HG03378 (cell line): ENCODE measurements around the gene TCP11.

ENCODE experiments used
- ATAC-seq: cut with Tn5 transposase; IDR thresholded peaks from one replicate; pipeline ENCODE4 v1.9.1; 2021; ENCODE audit warnings: mild to moderate bottlenecking, moderate library complexity; ENCODE audit not compliant: unreplicated experiment

TCP11 gene

DNA sequence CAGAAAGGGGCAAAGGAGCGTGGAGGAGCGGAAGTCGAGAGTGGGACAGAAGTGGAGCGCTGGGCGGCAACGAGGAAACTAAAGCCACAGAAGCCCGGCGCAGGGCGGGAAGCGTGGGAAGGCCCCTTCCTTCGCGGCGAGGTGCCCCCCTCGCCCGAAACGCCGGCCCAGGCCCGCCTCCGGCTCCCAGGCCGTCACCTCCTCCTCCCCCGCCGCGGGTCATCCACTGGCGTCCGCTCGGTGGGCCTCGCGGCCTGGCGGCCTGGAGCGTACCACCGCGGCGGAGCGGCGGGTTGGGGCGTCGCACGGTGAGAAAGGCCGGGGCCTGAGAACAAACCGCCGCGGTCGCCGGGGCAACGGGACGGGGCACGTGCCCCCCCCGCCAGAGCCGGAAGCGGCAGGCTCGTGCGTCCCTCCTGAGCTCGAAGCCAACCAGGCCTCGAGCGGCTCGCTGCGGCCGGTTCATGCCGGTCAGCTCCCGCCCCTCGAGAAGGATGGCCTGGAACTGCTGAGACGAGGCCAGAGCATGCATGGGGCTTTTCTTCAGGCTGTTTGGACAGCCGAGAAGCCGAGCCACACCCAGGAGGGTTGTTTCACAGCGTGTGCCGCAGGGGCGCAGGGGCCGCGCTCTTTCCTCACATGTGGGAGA lies at the start of gene TCP11:
Gene TCP11 (minus strand): TSS at position 333 of the 649 bp plus-strand sequence. CDS start 469 bp downstream, outside the sequence.
- ATAC-seq: no peak

DNA sequence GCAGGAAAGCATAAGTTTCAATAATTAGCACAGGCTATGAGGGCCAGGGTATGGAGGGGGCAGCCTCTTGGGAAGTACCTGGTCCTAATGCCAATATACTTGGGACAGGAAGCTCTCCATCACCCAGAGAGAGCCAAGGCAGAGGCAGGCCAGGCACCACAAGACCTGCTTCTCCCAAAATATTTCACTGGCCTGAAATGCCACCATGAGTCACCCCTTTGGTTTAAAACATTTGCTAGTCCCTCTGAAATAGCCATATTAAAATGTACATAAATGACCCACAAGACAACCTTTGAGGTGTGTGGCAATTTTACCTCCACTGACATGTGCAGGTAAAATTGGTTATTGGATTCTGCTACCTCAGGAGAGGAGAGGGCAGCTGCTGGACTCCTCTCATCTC lies 49.2 kb upstream of the TCP11 start:
- no peak for ATAC-seq

DNA sequence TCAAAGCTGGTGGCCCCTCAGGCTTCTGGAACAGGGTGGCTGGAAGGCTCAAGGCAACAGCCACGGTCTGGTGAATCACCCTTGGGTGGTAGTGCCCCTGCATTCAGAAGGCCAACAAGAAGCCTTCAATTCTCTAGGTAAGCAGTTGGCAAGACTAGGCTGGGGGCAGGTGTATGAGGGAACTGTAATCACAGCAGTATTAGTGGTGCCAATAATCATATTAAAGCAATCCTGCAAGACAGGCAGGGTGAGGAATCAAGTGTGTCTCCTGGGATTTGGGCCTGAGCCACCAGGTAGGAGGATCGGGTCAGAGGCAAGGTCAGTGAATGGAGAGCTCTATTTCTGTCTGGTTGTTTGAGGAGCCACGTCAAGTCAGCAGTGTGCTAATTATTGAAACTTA lies 47.7 kb upstream of the TCP11 start:
- no peak for ATAC-seq

DNA sequence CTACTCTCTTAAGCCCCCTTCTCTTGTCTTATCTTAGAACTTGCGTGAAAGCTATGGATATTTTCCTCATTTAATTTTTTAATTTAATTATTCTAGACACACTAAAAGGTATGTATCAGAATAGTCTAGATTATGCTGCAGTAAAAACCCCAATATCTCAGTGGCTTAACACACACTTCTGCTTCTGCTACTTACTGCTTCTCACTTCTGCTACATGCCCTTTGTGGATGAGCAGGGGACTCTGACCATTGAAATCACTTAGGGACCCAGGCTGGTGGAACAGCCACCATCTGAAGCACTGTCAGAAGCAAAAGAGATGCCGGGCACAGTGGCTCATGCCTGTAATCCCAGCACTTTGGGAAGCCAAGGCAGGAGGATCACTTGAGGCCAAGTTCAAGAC lies 45.4 kb upstream of the TCP11 start:
- no peak for ATAC-seq

DNA sequence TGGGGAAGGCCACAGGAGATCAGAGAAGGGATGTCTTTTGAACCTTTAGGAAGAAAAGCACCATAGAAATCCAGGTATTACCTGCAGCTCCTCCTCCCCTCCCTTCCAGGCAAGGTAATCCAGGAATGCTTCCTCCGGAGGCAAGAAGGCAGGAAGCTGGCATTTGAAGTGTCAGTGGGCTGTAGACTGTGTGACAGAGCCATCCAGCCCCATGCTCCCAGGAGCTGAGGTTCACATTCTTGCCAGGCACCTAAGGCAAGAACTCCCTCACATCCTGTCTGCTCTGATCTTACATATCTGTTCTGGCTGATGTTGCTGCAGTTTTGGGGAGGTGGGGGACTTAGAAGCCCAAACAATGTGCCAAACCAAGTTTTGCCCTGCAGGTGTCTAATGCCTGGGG lies 44.8 kb upstream of the TCP11 start:
- ATAC-seq: no peak

DNA sequence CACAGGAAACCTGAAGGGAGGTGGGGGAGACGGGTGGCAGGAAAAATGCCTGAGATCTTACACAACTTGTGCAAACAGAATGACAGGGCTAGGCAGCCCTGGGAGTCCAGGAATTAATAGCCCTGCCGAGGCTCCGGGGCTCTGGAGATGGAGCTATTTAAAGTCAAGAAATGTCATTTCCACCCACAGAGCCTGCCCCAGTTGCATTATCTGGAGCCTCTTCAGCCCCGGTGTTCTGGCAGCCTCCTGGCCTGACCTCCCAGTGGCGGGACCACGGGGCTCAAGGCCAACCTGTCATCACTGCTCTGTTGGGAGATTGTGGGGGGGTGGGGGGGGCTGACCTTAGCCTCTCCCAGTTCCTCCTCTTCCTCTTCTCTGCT lies 44.2 kb upstream of the TCP11 start:
- no peak for ATAC-seq

DNA sequence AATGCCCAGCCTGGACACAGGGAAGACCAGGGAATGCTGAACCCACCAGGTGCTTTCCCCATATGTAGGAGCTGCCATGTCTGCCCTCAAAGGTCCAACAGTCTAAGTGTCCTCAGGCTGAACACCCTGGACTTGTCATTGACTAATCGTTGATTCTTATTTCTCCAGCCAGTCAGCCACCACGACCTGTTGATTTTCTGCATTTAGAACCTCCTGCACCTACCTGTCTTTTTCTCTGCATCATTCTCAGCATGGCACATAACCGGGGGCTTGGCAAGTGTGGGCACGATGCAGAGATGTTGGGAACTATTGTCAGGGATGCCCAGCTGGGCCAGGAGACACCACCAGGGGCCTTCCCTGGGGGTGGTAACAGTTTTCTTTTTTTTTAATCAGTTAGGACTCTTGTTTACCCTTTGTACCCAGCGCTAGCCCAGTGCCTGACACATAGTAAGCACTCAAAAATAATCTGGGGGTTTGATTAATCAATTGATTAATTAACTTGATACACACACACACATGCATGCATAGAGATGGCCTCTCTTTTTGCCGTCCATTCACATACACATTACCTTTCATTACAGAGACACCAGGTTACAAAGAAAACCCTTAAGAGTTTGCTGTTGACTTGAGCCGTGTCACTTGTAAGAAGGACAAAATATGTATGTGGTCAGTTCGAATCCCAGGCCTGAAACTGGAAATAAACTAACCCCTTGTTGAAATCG lies 43.6 kb upstream of the TCP11 start:
- ATAC-seq: no peak

DNA sequence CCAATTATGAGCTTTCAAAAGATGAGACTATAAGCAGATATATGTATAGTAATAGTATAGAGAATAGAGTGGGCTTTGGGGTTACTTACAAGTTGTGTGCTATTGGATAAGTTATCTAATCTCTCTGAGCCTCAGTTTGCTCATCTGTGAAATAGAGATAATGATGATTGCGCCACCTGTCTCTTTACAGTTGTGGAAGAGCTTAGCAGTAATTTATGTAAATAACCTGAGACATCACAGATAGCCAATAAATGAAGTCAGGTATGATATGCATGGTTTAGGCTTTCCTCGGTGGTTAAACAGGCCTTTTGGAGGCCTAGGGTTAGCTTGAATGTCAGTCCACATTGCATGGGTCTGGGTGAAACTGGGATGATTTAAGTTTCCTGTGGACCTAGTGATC lies 42.8 kb upstream of the TCP11 start:
- no peak for ATAC-seq

DNA sequence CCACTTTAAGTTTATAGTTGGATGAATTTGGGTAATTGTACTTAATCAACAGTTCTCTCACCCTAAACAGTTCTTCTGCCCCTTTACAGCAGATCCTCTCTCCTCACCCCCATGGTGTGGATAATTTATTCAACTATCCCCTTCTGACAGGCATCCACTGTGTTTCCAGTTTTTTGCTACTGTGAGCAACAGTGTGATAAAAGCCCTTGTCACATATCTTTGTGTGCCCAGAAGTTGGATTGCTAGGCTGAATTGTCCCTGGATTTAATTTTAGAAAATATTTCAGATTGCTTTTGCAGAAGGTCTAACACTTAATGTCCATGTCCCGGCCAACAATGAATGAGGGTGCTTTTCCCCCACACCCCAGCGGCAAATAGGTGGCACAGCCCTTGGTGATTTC lies 42.1 kb upstream of the TCP11 start:
- no peak for ATAC-seq

DNA sequence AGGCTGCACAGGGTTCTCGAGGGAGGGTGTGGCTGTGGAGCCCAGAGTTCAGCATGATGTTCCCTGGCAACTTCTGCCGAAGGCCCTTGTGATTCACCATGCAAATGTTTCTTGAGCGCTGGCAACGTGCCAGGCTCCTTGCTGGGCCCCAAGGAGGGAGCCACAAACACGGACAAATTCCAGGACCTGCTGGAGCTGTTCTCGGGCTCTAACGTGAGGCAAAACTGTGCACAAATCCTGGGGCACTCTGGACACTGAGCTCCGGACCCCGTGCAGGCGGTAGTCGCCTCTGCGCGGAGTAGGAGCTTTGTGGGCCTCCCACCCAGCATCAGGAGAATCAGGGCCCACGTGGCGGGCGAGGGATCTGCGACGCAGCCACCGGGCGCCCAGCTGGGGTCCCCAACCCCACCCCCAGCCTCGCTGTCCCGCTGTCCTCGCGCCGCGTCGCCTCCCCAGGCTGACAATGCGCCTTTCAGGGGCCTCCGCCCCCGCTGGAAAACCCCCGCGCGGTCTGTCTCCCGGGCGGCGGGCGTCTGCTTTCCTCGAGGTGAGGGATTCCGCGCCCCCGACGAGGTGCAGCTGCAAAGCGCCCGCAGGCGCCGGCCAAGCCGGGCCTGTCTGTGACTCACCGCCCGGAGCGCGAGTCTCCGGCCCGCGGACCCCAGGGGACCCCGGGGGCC lies 40.9 kb upstream of the TCP11 start:
- ATAC-seq: no peak

DNA sequence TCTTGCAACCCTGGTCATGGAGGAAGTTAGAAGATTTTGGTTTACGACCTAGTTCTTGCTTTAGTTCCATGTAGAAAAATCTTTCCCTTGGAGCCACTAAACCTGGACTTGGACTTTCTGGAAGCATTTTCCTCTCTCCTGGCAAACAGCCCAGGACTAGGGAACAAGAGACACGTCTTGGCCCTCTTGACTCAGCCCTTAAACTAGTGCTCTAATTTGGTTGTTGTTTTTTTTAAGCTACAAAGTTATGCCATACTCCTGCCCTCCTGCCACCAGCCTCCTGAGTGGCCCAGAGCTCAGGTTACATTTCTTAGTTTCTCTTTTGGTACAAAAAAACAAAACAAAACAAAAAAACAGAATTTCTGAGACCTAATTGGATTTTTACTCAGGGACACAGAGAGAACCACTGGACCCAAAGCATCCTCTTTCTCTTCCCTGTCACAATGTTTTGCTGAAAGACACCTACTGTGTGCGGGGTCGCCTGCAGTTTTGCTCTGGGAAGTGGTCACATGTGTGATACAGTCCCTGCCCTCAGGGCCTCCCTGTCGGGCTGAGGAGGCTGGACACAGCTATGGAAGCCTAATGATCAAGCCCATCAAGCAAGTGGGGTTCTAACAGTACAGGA lies 40.3 kb upstream of the TCP11 start:
- ATAC-seq: no peak

DNA sequence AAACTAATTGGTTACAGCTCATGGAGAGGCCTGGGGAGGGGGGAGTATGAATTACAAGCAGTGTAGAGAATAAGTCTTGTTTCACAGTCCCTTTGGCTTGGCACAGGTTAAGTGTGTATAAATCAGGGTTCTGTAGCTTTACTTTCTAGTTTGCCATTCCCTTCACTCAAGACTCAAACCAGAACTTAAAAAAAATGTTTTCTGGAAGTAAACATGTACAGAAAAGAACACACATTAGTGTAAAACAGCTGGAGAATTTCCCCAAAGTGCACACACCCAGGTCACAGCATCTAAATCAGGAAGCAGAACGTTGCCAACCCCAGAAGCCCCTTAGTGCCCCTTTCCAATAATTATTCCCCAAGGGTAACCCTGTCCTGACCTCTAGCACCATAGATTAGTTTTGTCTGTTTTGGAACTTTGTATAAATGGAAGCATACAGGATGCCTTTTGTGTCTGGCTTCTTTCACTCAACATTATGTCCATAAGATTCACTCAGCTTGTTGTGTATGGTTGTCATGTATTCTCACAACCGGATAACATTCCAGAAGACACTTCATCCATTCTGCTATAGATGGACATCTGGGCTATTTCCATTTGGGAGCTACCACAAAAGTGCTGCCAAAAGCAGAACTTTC lies 38.9 kb upstream of the TCP11 start:
- no peak for ATAC-seq

DNA sequence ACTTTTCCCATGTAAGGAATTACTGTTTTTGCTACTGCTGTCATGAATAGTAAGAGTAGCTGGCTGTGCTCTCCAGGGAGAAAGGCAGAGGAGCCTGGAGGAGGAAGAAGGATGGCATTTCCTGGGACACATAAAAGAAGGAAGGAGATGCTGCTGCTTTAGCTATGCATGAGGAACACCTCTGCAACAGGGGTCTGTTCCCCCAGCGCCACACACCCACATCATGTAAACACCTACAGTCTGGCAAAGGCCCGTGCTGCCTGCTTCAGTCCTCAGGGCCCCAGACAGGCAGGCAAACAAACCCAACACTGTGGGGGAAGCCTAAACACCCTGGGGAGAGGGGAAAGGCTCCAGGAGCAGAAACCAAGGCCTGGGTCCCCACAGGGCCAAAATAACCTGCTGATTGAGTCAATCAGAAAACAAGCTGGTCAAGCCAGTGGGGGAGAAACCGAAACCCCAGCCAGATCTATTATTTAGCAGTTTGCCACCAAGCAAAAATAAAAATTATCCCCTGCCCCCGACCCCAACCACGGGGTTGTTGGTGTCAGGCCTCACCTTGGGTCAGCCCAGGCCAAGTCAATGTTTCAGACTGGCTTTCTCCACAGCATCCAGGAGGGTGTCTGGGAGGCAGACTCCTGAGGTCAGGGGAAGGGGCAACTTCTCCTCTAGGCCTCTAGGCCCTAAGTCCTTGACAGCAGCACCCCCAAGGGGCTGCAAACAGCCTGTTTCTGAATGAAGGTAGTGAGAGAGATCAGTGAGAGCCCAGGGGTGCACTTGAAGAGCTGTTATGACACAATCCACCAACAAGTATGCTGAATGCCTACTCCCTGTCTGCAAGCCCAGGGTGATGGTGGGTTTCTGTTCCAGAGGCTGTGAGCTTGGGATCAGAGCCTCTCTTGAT lies 38.0 kb upstream of the TCP11 start:
- ATAC-seq: no peak

DNA sequence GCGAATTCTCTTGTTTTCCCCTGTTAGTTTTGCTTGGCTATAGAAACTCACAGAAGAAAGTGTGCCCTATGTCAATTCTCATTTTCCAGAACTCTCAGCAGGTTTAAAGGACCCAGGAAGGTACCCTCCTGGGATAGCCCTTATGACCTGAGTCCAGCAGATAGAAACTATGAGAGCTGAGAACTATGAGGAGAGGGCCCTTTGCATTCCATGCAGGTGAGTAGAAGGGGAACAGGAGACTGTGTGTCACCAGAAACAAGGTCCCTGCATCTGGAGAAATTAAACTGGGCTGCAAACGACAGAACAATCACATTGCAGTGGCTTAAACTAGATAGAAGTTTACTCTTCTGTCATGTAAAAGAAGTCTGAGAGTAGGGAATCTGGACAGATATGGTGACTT lies 36.9 kb upstream of the TCP11 start:
- no peak for ATAC-seq

DNA sequence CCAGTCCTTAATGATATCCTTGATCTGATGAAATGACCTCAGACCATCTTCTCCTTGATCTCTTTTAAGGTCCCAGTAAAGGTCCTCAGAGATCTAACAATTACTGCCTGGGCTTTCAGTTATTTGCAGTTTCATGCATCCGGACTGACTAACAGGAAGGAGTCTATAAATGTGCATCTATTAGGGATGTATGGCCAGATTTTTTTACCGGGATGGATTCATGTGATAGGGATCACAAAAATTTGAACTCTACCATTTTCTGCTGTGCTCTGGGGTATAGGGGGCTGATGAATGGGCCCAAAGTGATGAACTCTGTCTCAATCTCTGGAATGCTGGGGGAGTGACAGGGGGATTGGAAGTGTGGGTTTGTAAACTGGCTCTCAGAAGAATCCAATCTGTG lies 36.5 kb upstream of the TCP11 start:
- no peak for ATAC-seq

DNA sequence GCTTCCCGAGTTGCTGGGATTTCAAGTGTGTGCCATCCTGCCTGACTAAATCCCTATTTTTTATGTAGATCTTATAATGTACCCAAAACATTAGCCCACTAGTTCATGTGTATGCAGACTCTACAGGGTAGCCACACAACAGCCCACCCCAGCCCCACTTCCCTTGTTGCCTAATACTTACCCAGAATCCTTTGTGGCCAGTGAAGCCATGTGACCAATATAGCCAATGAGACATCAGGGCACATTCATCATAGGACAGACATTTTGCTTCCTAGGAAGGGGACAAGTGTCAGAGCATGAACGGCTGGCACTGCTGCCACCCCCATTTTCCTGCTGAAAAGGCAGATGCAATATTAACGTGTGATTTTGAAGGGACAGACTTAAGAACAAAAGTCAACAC lies 36.0 kb upstream of the TCP11 start:
- ATAC-seq: no peak

DNA sequence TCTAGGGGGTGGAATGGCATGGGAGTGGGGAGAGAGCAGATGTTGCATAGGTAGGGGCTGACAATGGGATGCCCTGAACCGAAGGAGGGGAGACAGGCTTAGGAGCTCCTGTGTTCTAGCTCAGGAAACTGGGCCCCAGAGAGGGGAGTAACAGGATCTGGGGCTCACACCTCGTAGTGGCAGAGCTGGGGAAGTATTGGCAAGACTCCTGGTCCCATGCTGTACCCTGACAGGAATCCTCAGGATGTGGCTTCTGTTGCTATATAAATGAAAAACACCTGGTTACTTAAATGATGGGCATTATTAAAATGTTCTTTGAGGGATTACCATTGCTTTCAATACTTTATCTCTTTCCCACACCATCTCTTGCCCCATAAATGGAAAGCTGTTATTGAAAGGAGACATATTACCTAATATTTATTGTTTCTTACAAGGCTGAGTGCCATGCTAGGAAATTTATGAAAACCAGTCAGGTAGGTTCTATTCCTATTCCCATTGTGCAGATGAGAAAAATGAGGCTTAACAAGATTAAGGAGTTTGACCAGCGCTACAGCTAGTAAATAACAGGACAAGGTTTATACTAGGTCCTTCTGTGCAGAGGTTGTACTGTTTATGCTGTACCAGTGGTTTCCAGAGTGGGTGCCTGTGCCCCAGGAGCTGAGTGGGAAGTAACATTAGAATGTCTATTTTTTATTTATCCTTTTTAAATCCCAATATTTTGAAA lies 35.3 kb upstream of the TCP11 start:
- no peak for ATAC-seq

DNA sequence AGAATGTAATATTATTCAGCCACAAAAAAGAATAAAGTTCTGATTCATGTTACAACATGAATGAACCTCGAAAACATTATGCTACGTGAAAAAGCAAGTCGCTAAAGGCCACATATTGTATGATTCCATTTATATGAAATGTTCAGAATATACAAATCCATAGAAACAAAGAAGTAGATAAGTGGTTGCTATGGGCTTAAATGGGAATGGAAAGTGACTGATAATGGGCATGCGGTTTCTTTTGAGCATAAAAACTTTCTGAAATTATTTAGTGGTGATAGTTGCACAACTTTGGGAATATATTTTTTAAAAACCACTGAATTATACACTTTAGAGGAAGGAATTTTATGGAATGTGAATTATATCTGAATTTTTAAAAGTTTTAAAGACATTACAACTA lies 33.4 kb upstream of the TCP11 start:
- no peak for ATAC-seq

DNA sequence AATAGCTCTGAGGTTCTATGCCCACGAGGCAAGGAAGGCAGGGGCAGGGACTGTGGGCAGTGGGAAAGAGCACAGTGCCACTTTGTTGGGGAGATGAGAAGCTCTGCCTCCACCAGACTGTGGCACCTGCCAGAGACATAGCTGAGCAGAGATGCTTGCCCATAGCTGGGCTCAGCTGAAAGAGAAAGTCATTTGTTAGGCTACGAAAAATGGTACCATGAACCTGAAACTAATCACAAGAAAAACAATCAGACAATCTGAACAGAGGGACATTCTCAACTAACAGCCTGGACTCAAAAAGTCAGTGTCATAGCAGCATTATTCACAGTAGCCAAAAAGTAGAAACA lies 32.9 kb upstream of the TCP11 start:
- ATAC-seq: no peak
